Subcutaneous adipose tissue (tissue), 4 donors: ENCODE data around the gene CNPY4. TPM values are rescaled to one million over a fixed set of nuclear protein-coding genes. Genes with fewer than 3 reads are reported as not detected.

Experiments
- total RNA-seq, 4 donors: library from RNA; depleted of rRNA; stranded (reverse); fragments of >200 nt; gene quantifications; one replicate each; pipeline ENCODE4 v1.1.0, GENCODE V29; 2016
- TF ChIP-seq, protein P1 (sequence below): fragments of 450-650 bp; IDR thresholded peaks from one replicate; pipeline ENCODE4 v1.5.1; 2016; ENCODE audit warnings: low read depth, mild to moderate bottlenecking, control low read depth, antibody characterized with exemption, moderate library complexity

The CNPY4 gene
- total RNA-seq, 4 donors from 2014 or later: 5.3 to 13.0 (median 8.2) TPM

DNA sequence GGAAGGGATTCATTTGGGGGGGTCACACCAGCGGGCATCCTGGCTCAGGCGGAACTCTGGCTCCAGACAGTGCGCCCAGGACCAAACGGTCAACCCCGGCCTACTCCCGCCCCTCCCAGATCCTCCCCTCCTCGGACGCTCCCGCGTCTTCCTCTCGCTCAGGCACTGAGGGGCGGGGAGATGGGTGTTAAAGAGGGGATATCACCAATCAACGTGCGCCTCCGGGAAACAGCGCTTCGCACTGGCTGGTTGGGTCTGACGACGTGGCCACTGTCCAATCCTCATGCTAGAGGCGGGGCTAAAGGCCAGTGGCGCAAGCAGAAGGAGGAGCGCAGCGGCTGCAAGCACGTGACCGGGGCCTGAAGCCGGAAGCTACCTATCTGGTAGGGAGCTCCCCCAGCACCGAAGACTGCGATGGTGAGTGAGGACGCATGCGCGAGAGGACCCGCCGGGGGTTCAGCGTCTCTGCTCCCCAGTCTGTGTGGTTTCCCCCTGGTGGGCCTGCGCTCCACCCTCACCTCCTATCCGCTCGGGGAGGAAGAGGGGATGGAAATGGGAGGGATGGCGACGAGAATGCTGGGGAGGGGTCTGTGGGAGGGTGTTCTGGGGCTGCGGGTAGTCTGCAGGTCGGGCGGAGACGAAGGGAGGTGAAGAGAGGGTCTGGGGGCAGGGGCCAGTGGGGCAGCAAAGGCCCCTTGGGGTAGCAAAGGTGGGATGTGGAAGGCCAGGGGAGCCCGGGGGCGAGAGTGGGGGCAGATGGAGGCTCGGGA is 29.3 kb downstream of the CNPY4 start, which contains the start of gene LAMTOR4:
TSS of gene LAMTOR4 (plus strand) at position 360 of the 770 bp plus-strand sequence. CDS start at position 415, 55 bp downstream.
- TF ChIP-seq, protein P1, sequence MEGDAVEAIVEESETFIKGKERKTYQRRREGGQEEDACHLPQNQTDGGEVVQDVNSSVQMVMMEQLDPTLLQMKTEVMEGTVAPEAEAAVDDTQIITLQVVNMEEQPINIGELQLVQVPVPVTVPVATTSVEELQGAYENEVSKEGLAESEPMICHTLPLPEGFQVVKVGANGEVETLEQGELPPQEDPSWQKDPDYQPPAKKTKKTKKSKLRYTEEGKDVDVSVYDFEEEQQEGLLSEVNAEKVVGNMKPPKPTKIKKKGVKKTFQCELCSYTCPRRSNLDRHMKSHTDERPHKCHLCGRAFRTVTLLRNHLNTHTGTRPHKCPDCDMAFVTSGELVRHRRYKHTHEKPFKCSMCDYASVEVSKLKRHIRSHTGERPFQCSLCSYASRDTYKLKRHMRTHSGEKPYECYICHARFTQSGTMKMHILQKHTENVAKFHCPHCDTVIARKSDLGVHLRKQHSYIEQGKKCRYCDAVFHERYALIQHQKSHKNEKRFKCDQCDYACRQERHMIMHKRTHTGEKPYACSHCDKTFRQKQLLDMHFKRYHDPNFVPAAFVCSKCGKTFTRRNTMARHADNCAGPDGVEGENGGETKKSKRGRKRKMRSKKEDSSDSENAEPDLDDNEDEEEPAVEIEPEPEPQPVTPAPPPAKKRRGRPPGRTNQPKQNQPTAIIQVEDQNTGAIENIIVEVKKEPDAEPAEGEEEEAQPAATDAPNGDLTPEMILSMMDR: no peak

DNA sequence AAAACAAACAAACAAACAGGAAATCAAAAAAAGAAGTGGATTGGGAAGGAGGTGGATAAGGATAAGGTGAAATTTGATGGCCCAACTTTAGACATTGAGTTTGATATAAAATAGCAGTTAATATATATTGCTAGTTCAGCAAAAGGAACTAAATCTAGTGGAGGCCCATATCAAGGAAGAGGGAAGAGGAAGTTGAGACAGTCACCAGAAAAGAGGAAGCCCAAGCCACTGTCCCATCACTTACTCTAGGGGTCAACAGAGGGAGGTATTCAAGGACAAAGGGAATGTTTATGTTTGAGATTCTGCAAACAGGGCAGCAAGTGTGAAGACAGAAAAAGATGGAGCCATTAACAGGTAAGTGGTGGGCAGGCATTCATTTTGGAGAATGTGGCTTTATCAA is 33.0 kb downstream of the CNPY4 start:
- TF ChIP-seq, protein P1: no peak

DNA sequence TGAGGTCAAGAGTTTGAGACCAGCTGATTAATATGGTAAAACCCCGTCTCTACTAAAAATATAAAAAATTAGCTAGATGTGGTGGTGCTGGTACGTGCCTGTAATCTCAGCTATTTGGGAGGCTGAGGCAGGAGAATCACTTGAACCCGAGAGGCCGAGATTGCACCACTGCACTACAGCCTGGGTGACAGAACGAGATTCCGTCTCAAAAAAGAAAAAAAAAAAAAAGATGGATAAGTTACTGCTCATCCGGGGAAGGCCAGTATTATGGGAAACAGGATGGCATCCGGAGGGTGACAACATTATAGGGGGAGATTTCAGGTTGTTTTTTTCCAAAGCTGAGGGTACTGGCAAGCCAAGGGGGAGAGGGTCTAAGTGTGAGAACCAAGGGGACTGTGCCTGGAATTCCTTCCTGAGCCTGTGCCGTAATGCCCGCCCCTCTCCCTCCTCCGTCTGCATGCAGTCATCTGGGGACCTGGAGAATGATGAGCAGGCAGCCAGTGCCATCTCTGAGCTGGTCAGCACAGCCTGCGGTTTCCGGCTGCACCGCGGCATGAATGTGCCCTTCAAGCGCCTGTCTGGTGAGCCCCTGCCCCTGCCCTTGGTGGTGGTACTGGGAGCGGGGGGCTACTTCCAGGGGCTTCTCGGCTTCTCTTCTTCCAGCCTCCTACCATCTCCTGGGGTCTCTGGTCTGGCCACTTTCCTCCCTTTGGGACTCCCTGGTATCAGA is 33.7 kb downstream of the CNPY4 start:
- TF ChIP-seq, protein P1: no peak

DNA sequence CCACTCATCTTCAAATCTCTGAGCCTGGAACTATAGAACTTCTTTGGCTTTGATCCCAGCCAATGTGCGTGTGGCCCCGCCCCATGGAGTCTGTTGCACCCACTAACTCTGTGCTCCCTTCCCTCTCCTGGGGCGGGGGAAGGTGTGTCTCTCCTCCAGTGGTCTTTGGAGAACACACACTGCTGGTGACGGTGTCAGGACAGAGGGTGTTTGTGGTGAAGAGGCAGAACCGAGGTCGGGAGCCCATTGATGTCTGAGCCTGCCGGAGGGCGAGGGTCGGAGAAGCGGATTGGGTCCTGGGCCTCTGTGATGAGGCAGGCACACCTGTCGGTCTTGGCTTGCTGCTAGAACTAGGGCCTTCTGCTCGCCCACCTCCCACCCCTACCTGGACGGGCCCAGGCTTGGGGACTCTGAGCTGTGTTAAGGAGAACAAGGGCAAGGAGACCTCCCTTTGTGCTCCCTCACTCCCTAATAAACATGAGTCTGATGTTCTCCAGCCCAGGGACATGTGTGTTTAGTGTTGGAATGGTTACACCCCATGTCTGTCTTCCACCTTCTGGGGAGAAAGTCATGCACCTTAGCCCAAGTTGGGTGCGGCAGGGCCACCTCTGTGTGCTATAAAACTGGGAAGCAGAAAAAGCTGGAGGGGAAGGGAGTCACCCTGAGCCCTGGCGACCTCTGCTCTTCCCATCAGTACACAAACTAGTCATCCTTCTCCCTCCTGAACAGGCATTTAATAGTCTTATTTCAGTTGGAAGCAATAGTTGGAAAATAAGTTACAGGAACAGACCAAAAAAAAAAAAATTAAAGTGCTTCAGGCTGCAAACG is 34.5 kb downstream of the CNPY4 start:
- TF ChIP-seq, protein P1: no peak

DNA sequence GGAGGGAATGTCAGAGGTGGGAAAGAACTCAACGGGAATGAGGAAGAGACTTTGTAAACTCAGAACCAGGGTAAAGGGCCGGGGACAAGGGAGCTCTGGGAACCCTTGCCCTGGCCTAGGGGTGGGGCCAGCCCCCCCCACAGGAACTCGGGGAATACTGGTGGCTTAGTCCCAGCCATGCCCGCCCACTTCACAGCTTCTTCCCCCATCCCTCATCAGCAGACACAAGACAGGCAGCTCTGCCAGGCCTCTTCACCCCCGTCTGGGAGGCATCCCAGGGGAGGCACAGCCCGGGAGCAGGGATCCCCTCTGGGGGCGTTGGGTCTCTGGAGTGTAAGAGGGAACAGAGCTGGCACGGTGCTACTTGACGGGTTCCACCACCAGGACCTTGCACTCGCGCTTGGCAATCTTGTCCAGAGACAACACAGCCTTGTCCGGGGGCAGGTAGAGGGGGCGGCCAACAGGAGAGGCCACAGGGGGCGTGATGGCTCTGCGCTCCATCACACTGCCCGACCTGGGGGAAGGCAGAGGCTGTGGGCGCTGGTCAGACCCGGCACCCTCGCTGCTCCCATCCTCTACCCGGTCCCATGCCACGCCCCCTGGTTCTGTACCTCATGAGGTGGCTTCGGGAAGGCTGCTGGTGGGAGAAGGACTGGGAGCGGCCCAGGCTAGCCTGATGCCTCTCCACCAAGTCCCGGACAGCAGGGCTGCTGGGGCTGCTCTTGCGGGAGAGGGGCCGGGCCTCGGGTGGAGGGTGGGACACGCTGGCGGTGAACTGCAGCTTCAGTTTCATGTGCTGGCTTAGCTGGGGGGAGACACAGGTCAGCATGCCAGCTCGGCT is 35.4 kb downstream of the CNPY4 start:
- TF ChIP-seq, protein P1: no peak

DNA sequence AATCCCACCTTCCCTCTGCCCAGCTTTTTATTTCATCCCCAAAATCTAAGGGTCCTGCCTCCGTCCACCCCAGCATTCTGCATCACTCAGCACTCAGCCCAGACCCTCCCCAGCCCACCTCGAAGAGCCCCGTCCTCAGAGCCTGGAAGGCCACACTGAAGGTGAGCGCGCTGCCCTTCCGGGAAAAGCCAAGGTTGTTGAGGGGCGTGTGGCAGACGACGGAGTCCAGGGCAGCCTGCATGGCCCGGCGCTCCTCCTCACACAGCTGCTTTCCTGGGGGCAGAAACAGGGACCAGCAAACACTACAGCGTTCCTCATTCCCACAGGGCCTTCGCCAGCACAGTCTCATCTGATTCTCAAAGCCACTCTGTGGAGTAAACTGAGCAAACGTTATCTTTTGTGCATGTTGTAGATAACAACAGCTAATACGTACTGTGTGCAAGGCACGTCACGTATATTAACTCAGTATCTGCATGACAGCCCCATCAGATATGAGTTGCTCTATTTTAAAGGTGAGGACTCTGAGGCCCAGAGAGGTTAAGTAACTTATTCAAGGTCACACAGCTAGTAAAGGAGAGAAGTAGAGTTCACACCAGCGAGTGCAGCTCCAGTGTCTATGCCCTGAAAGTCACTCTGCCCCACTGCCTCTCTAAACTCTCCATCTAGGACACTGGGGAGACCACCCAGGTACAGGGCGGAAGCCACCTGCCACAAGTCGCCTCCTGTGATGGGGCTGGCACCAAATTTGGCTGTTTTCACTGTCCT is 36.3 kb downstream of the CNPY4 start:
- TF ChIP-seq, protein P1: no peak
